SK-N-SH (cell line): ENCODE measurements around the gene ASB9. TPM values are rescaled to one million over a fixed set of nuclear protein-coding genes. Genes with fewer than 3 reads are reported as not detected.

ENCODE experiments used
- CTCF ChIA-PET: fragments of 300-600, 350-600 bp; formaldehyde crosslinking; extraction: SDS; loops from one replicate; lab custom pipeline; 2021; lab: Yijun Ruan, JAX
- POLR2A ChIA-PET: fragments of 350-600 bp; sonication (Branson Sonifier 250); formaldehyde crosslinking; extraction: SDS; loops from one replicate; lab custom pipeline; 2020; ENCODE audit warnings: antibody characterized with exemption, inconsistent platforms; lab: Yijun Ruan, JAX
- DNase-seq: peaks from one replicate; pipeline ENCODE4 v3.0.0; 2012
- H2AFZ ChIP-seq: fragments of 200-600 bp; sonication (generic); 2 replicates; pipeline ENCODE4 v1.8.1; 2016; ENCODE audit warnings: antibody characterized with exemption, mild to moderate bottlenecking, low read depth
- H3F3A ChIP-seq: fragments of 200-600 bp; sonication (generic); replicated peaks from 2 replicates; pipeline ENCODE3; 2016; ENCODE audit warnings: antibody characterized with exemption, mild to moderate bottlenecking; ENCODE audit not compliant: insufficient read depth
- H3K27ac ChIP-seq, 2 experiments: fragments of 200-500 bp in 1 of 2; fragments of 200-600 bp in 1 of 2; sonication (Bioruptor generic) in 1 of 2; sonication (generic), shearing (Covaris generic) in 1 of 2; 2 replicates each; pipeline versions ENCODE4 v1.5.1 to v1.6.1; 2014 to 2016; ENCODE audit warnings: low read depth in 2 of 2, inconsistent platforms in 1 of 2, low read length in 1 of 2, mild to moderate bottlenecking in 1 of 2, mixed read lengths in 1 of 2
- H3K27me3 ChIP-seq: fragments of 200-600 bp; sonication (generic), shearing (Covaris generic); 2 replicates; pipeline ENCODE4 v1.6.1; 2016; ENCODE audit warnings: mixed run types; ENCODE audit not compliant: insufficient read depth
- H3K36me3 ChIP-seq, 2 experiments: fragments of 200-500 bp in 1 of 2; fragments of 200-600 bp in 1 of 2; sonication (Bioruptor generic) in 1 of 2; sonication (generic) in 1 of 2; replicated peaks in 1 of 2; 2 replicates each; pipeline versions ENCODE3 to v1.5.1; 2014 to 2016; ENCODE audit warnings: low read length in 1 of 2, mild to moderate bottlenecking in 1 of 2; ENCODE audit not compliant: insufficient read depth in 2 of 2, control insufficient read depth in 1 of 2
- H3K4me1 ChIP-seq, 2 experiments: fragments of 200-500 bp in 1 of 2; fragments of 200-600 bp in 1 of 2; sonication (Bioruptor generic) in 1 of 2; sonication (generic), shearing (Covaris generic) in 1 of 2; 2 replicates each; pipeline versions ENCODE4 v1.5.1 to v1.6.1; 2014 to 2016; ENCODE audit warnings: low read depth in 1 of 2, low read length in 1 of 2, mixed run types in 1 of 2; ENCODE audit not compliant: insufficient read depth in 2 of 2, control insufficient read depth in 1 of 2
- H3K4me2 ChIP-seq: fragments of 200-600 bp; sonication (generic), shearing (Covaris generic); 2 replicates; pipeline ENCODE4 v1.6.1; 2017; ENCODE audit warnings: mixed run types
- H3K4me3 ChIP-seq, 2 experiments: fragments of 200-500 bp in 1 of 2; fragments of 200-600 bp in 1 of 2; sonication (Bioruptor generic) in 1 of 2; sonication (generic), shearing (Covaris generic) in 1 of 2; 2 replicates each; pipeline versions ENCODE4 v1.5.1 to v1.8.1; 2014 to 2016; ENCODE audit warnings: low read depth in 2 of 2, inconsistent platforms in 1 of 2, low read length in 1 of 2, mild to moderate bottlenecking in 1 of 2, mixed read lengths in 1 of 2, moderate library complexity in 1 of 2
- H3K79me2 ChIP-seq: fragments of 200-600 bp; sonication (generic); 2 replicates; pipeline ENCODE4 v1.8.1; 2017; ENCODE audit warnings: mild to moderate bottlenecking; ENCODE audit not compliant: insufficient read depth
- H3K9ac ChIP-seq: fragments of 200-600 bp; sonication (generic); 2 replicates; pipeline ENCODE4 v1.6.1; 2017; ENCODE audit warnings: mixed run types
- H3K9me2 ChIP-seq: fragments of 200-600 bp; sonication (generic); 2 replicates; pipeline ENCODE4 v1.6.1; 2017; ENCODE audit warnings: mixed run types
- H3K9me3 ChIP-seq: fragments of 200-600 bp; sonication (generic); 2 replicates; pipeline ENCODE4 v1.6.1; 2017; ENCODE audit warnings: mixed run types, mild to moderate bottlenecking, moderate library complexity
- H4K20me1 ChIP-seq: fragments of 200-600 bp; sonication (generic); 2 replicates; pipeline ENCODE4 v1.6.1; 2017; ENCODE audit warnings: mild to moderate bottlenecking, mixed run types; ENCODE audit not compliant: insufficient read depth
- CTCF ChIP-seq: fragments of 200-600 bp; sonication (generic); IDR thresholded peaks from 2 replicates; pipeline ENCODE4 v1.6.1; 2017; ENCODE audit warnings: antibody characterized with exemption, mild to moderate bottlenecking, moderate library complexity
- FOSL2 ChIP-seq: IDR thresholded peaks from 2 replicates; pipeline ENCODE4 v1.4.0; 2012; ENCODE audit warnings: low read depth, mild to moderate bottlenecking, moderate library complexity, borderline replicate concordance
- GABPA ChIP-seq: IDR thresholded peaks from 2 replicates; pipeline ENCODE4 v1.4.0; 2012; ENCODE audit warnings: low read depth, mild to moderate bottlenecking
- NRF1 ChIP-seq: IDR thresholded peaks from 2 replicates; pipeline ENCODE4 v1.6.1; 2012; ENCODE audit warnings: low read depth, mild to moderate bottlenecking, low read length
- RAD21 ChIP-seq: IDR thresholded peaks from 2 replicates; pipeline ENCODE4 v1.6.1; 2012; ENCODE audit warnings: mild to moderate bottlenecking, low read length
- RXRA ChIP-seq: IDR thresholded peaks from 2 replicates; pipeline ENCODE4 v1.4.0; 2012; ENCODE audit warnings: low read depth, mild to moderate bottlenecking, borderline replicate concordance
- SMC3 ChIP-seq: IDR thresholded peaks from 2 replicates; pipeline ENCODE4 v1.6.1; 2012; ENCODE audit warnings: low read depth, low read length, improper control_type of control experiment
- TCF12 ChIP-seq: IDR thresholded peaks from 2 replicates; pipeline ENCODE4 v1.4.0; 2012
- WGBS: methylation state at CpG from one replicate; pipeline ENCODE4 v1.1.6; 2017; ENCODE audit warnings: low lambda C conversion rate; 5-methylcytosine and 5-hydroxymethylcytosine counted together
- polyA plus RNA-seq, 3 experiments: library from polyadenylated mRNA; depleted of rRNA; stranded (reverse); fragments of >200 nt; gene quantifications; 2 replicates each; pipeline ENCODE4 v1.2.3, GENCODE V29; 2012

The ASB9 gene
- polyA plus RNA-seq, 1 of the 3 experiments (the other 2 are of a cell fraction) = 2.5 TPM

GRCh38 chrX:15245896-15246295 lies 24.0 kb downstream of the ASB9 start:
- H2AFZ ChIP-seq = no peak overlapping the region
- H3K4me1 ChIP-seq = no peaks in the 10 kb centered on the region
- no peak overlapping the region for H3K27ac ChIP-seq
- WGBS = 58% methylated on average over 4 of the region's 4 CpGs
- H3F3A ChIP-seq = no peaks in the 10 kb centered on the region
- H3K36me3 ChIP-seq = no peaks in the 10 kb centered on the region
- CTCF ChIA-PET = no interaction called here
- no peak for TF ChIP-seq NRF1
- POLR2A ChIA-PET = no interaction called here
- no peak overlapping the region for H3K4me2 ChIP-seq
- no peak for DNase-seq
- no peaks in the 10 kb centered on the region for H4K20me1 ChIP-seq
- no peaks in the 10 kb centered on the region for H3K79me2 ChIP-seq
- H3K9me3 ChIP-seq = no peaks in the 10 kb centered on the region
- H3K9me2 ChIP-seq = no peaks in the 10 kb centered on the region
- H3K9ac ChIP-seq = no peak overlapping the region
- no peak overlapping the region for H3K4me3 ChIP-seq
- peaks cover 7% of the 10 kb centered on the region; the same call in 1 of the 2 replicates for H3K27me3 ChIP-seq

GRCh38 chrX:15244421-15244820 lies 25.5 kb downstream of the ASB9 start:
- no peak overlapping the region for H3K4me3 ChIP-seq
- H3K4me1 ChIP-seq = no peaks in the 10 kb centered on the region
- no peaks in the 10 kb centered on the region for H3F3A ChIP-seq
- no peaks in the 10 kb centered on the region for H3K9me2 ChIP-seq
- no peaks in the 10 kb centered on the region for H4K20me1 ChIP-seq
- TF ChIP-seq FOSL2 (no peak), GABPA (no peak), TCF12 (no peak)
- POLR2A ChIA-PET = no interaction called here
- H3K9ac ChIP-seq = no peak overlapping the region
- H3K27me3 ChIP-seq = peaks cover 7% of the 10 kb centered on the region; the same call in 1 of the 2 replicates
- no peaks in the 10 kb centered on the region for H3K9me3 ChIP-seq
- no peak overlapping the region for H3K4me2 ChIP-seq
- no peaks in the 10 kb centered on the region for H3K36me3 ChIP-seq
- no peak for DNase-seq
- H3K27ac ChIP-seq = no peak overlapping the region
- H3K79me2 ChIP-seq = no peaks in the 10 kb centered on the region
- 37% methylated on average over 5 of the region's 5 CpGs for WGBS
- H2AFZ ChIP-seq = 0 out of 2 replicates have a peak overlapping the region, but pooled peaks have one; percentile 41
- CTCF ChIA-PET = interaction anchor here (0.8 to 1.9 kb wide), 4 partner anchors 34 to 1205 kb away, joined by 3 to 8 read pairs (median 4); no protein-coding TSS in a partner anchor

- ChIA-PET POLR2A (no interaction called here), CTCF (interaction anchor here (0.6 to 1.9 kb wide), 22 partner anchors 8 to 1275 kb away, joined by 3 to 9 read pairs (median 3); no protein-coding TSS in a partner anchor)
- no peak overlapping the region for H3K27ac ChIP-seq
- no peaks in the 10 kb centered on the region for H3K79me2 ChIP-seq
- WGBS = 5% methylated on average over 5 of the region's 5 CpGs
- no peaks in the 10 kb centered on the region; the same call in 1 of the 2 replicates for H3K27me3 ChIP-seq
- no peaks in the 10 kb centered on the region for H3K9me2 ChIP-seq
- H3K9ac ChIP-seq = no peak overlapping the region
- H3K4me1 ChIP-seq = no peaks in the 10 kb centered on the region
- H2AFZ ChIP-seq = no peak overlapping the region
- no peaks in the 10 kb centered on the region for H3K9me3 ChIP-seq
- H3K4me3 ChIP-seq = no peak overlapping the region
- peak; percentile 51 for DNase-seq
- no peak overlapping the region for H3K4me2 ChIP-seq
- TF ChIP-seq RXRA = no peak
- peak; percentile 53; the same call in 1 of the 2 replicates for TF ChIP-seq SMC3
- TF ChIP-seq RAD21 = peak; percentile 79
- peak; percentile 76 for TF ChIP-seq CTCF
- H3K36me3 ChIP-seq = no peaks in the 10 kb centered on the region
- H4K20me1 ChIP-seq = no peaks in the 10 kb centered on the region
- H3F3A ChIP-seq = no peaks in the 10 kb centered on the region
Measured at GRCh38 chrX:15242899-15243555, 26.9 kb downstream of the ASB9 start.
